Measurements from ENCODE around the gene SBK2.
"Not testable (repeated sequence)": the region's sequence is repeated elsewhere in the genome, so short reads cannot be mapped to it uniquely, and the experiment has no call there.

SBK2 gene, protein sequence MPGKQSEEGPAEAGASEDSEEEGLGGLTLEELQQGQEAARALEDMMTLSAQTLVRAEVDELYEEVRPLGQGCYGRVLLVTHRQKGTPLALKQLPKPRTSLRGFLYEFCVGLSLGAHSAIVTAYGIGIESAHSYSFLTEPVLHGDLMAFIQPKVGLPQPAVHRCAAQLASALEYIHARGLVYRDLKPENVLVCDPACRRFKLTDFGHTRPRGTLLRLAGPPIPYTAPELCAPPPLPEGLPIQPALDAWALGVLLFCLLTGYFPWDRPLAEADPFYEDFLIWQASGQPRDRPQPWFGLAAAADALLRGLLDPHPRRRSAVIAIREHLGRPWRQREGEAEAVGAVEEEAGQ

DNA sequence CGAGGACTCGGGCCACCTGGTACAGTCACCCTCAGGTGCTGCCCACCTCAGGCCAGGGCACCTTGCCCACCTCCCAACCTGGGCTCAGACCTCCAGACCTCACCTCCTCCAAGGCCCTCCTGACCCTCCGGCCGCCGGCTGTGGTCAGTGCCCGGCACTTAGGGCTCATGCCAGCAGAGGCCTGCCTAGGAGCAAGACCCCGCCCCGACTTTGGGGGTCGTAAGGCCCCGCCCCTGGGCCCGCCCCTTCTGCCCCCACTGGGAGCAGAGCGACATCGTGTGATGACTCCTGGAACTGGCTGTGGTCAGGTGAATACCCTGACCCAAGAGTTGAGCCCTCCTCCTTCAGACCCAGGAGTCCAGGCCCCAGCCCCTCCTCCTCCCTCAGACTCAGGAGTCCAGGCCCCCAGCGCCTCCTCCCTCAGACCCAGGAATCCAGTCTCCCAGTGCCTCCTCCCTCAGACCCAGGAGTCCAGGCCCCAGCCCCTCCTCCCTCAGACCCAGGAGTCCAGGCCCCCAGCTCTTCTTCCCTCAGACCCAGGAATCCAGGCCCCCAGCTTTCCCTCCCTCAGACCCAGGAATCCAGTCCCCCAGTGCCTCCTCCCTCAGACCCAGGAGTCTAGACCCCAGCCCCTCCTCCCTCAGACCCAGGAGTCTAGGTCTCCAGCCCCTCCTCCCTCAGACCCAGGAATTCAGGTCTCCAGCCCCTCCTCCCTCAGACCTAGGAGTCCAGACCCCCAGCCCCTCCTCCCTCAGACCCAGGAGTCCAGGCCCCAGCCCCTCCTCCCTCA is at the start of gene SBK2:
SBK2 (minus strand) TSS at position 183 of the 790 bp plus-strand sequence. CDS start 839 bp downstream, outside the sequence.
- Histone ChIP-seq H2AFZ (ENCODE audit: low read length) (no peak within 1 kb of the TSS), H3K79me2 (ENCODE audit: low read length) (no peaks in the 10 kb centered on the region), H3K4me3 (ENCODE audit: low read length) (no peak within 1 kb of the TSS), H3K27me3 (replicated peaks; ENCODE audit: insufficient read depth, low read length) (peaks cover 67% of the 10 kb centered on the region), H3K36me3 (replicated peaks; ENCODE audit: insufficient read depth, low read length) (no peaks in the 10 kb centered on the region), H3F3A (ENCODE audit: insufficient read depth, low read length) (no peaks in the 10 kb centered on the region), H3K9me3 (replicated peaks; ENCODE audit: insufficient read depth, low read length) (no peaks in the 10 kb centered on the region), H3K9me2 (replicated peaks; ENCODE audit: insufficient read depth, low read length) (no peaks in the 10 kb centered on the region), H3K4me2 (ENCODE audit: low read depth, low read length) (no peak within 1 kb of the TSS), H3K27ac (ENCODE audit: low read length) (no peak within 1 kb of the TSS), H4K20me1 (ENCODE audit: insufficient read depth, low read length) (no peaks in the 10 kb centered on the region), H3K4me1 (ENCODE audit: low read length) (no peaks in the 10 kb centered on the region), H3K9ac (ENCODE audit: low read length) (no peak within 1 kb of the TSS)
- no peak for TF ChIP-seq EZH2phosphoT487 (IDR thresholded peaks at IDR 0.05; ENCODE audit: low read length)
- TF ChIP-seq EZH2 (optimal IDR thresholded peaks at IDR 0.05; ENCODE audit: low read depth, low read length) = no peak
- TF ChIP-seq, protein P1, sequence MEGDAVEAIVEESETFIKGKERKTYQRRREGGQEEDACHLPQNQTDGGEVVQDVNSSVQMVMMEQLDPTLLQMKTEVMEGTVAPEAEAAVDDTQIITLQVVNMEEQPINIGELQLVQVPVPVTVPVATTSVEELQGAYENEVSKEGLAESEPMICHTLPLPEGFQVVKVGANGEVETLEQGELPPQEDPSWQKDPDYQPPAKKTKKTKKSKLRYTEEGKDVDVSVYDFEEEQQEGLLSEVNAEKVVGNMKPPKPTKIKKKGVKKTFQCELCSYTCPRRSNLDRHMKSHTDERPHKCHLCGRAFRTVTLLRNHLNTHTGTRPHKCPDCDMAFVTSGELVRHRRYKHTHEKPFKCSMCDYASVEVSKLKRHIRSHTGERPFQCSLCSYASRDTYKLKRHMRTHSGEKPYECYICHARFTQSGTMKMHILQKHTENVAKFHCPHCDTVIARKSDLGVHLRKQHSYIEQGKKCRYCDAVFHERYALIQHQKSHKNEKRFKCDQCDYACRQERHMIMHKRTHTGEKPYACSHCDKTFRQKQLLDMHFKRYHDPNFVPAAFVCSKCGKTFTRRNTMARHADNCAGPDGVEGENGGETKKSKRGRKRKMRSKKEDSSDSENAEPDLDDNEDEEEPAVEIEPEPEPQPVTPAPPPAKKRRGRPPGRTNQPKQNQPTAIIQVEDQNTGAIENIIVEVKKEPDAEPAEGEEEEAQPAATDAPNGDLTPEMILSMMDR (IDR thresholded peaks at IDR 0.05; ENCODE audit: low read length) = no peak
- no peak for DNase-seq

DNA sequence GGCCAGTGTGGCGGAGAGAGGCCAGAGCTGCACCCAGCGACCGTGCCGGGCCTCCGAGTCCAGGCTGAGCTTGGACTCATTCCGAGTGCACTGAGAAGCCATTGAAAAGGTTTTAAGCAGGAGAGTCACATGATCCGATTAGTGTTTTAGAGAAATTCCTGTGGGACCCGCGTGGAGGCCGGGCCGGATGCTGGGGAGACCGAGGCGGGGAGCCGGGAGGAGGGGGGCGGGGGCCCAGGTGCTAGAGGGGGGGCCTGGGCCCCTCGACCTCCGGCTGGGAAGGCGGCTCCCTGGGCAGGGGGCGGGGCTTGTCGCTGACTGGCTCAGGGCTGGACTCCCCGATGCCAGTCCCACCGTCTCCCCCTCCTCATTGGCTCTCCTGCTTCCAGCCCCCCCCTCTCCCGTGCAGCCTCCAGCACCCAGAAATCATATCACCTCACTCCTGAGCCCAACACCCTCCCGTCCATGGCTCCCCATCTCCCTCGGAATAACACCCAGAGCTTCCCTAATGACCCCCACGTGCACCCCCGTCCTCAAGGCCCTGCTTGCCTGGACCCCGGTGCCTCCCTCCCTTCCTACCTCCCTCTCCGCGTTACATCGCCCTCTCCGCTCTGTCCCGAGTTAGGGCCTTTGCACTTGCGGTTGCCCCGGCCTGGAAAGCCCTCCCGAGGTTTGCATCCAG is 48.9 kb upstream of the SBK2 start:
- Histone ChIP-seq H3K79me2 (ENCODE audit: low read length) (no peaks in the 10 kb centered on the region), H3K4me2 (ENCODE audit: low read depth, low read length) (no peak overlapping the region), H3K27ac (ENCODE audit: low read length) (no peak overlapping the region), H3F3A (ENCODE audit: insufficient read depth, low read length) (no peaks in the 10 kb centered on the region), H3K27me3 (replicated peaks; ENCODE audit: insufficient read depth, low read length) (peaks cover 73% of the 10 kb centered on the region), H3K4me1 (ENCODE audit: low read length) (no peaks in the 10 kb centered on the region), H3K4me3 (ENCODE audit: low read length) (no peak overlapping the region), H2AFZ (ENCODE audit: low read length) (no peak overlapping the region), H4K20me1 (ENCODE audit: insufficient read depth, low read length) (no peaks in the 10 kb centered on the region), H3K9me3 (replicated peaks; ENCODE audit: insufficient read depth, low read length) (no peaks in the 10 kb centered on the region), H3K9me2 (replicated peaks; ENCODE audit: insufficient read depth, low read length) (no peaks in the 10 kb centered on the region), H3K36me3 (replicated peaks; ENCODE audit: insufficient read depth, low read length) (no peaks in the 10 kb centered on the region), H3K9ac (ENCODE audit: low read length) (no peak overlapping the region)
- no peak for DNase-seq
- TF ChIP-seq EZH2phosphoT487 (IDR thresholded peaks at IDR 0.05; ENCODE audit: low read length) (no peak), EZH2 (optimal IDR thresholded peaks at IDR 0.05; ENCODE audit: low read depth, low read length) (no peak)
- TF ChIP-seq, protein P1 (IDR thresholded peaks at IDR 0.05; ENCODE audit: low read length) = no peak

DNA sequence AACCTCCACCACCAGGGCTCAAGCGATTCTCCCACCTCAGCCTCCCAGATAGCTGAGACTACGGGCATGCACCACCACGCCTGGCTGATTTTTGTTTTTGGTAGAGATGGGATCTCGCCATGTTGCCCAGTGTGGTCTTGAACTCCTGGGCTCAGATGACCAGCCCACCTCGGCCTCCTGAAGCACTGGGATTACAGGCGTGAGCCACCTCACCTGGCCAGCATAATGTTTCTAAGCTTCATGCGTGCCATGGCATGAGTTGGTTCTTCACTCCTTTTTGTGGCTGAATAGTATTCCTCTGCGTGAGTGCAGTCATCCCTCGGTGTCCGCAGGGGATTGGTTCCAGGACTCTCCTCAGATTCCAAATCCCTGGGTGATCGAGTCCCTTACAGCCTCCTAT is 47.9 kb upstream of the SBK2 start:
- Histone ChIP-seq H3K4me1 (ENCODE audit: low read length) (no peaks in the 10 kb centered on the region), H3F3A (ENCODE audit: insufficient read depth, low read length) (no peaks in the 10 kb centered on the region), H2AFZ (ENCODE audit: low read length) (no peak overlapping the region), H3K27me3 (replicated peaks; ENCODE audit: insufficient read depth, low read length) (peaks cover 69% of the 10 kb centered on the region), H3K9me2 (replicated peaks; ENCODE audit: insufficient read depth, low read length) (no peaks in the 10 kb centered on the region), H3K27ac (ENCODE audit: low read length) (no peak overlapping the region), H4K20me1 (ENCODE audit: insufficient read depth, low read length) (no peaks in the 10 kb centered on the region), H3K9ac (ENCODE audit: low read length) (no peak overlapping the region), H3K9me3 (replicated peaks; ENCODE audit: insufficient read depth, low read length) (no peaks in the 10 kb centered on the region), H3K36me3 (replicated peaks; ENCODE audit: insufficient read depth, low read length) (no peaks in the 10 kb centered on the region), H3K4me3 (ENCODE audit: low read length) (no peak overlapping the region), H3K4me2 (ENCODE audit: low read depth, low read length) (no peak overlapping the region), H3K79me2 (ENCODE audit: low read length) (no peaks in the 10 kb centered on the region)
- no peak for DNase-seq
- TF ChIP-seq EZH2 (optimal IDR thresholded peaks at IDR 0.05; ENCODE audit: low read depth, low read length) (no peak), EZH2phosphoT487 (IDR thresholded peaks at IDR 0.05; ENCODE audit: low read length) (no peak)
- TF ChIP-seq, protein P1 (IDR thresholded peaks at IDR 0.05; ENCODE audit: low read length) = no peak

DNA sequence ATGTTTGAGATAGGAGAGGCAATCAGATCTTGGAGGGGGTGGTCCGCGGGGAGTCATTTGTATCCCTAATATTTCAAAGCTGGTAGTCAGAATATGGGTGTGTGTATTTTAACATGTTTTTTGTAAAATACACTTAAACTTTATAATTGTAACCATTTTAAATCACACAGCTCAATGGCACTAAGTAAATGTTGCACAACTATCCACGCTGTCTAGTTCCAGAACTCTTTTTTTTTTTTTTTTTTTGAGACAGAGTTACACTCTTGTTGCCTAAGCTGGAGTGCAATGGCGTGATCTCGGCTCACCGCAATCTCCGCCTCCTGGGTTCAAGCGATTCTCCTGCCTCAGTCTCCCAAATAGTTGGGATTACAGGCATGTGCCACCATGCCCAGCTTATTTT is 47.0 kb upstream of the SBK2 start:
- H3K4me1 ChIP-seq (ENCODE audit: low read length) = not testable (repeated sequence)

DNA sequence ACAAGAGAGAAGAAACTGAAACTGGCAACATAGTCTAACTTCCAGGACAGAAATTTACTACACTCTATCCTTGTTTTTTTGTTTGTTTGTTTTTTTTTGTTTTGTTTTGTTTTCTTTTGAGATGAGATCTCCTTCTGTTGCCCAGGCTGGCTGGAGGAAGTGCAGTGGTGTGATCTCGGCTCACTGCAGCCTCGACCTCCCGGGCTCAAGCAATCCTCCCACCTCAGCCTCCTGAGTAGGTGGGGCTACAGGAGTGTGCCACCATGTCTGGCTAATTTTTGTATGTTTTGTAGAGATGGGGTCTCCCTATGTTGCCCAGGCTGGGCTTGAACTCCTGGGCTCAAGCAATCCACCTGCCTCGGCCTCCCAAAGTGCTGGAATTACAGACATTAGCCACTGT is 45.4 kb upstream of the SBK2 start:
- H3K27ac ChIP-seq (ENCODE audit: low read length); H3K4me2 ChIP-seq (ENCODE audit: low read depth, low read length); H3K9me3 ChIP-seq (replicated peaks; ENCODE audit: insufficient read depth, low read length); DNase-seq; H3F3A ChIP-seq (ENCODE audit: insufficient read depth, low read length); H3K4me3 ChIP-seq (ENCODE audit: low read length); H3K36me3 ChIP-seq (replicated peaks; ENCODE audit: insufficient read depth, low read length); H3K9me2 ChIP-seq (replicated peaks; ENCODE audit: insufficient read depth, low read length); H3K4me1 ChIP-seq (ENCODE audit: low read length); H4K20me1 ChIP-seq (ENCODE audit: insufficient read depth, low read length); H3K79me2 ChIP-seq (ENCODE audit: low read length); H3K9ac ChIP-seq (ENCODE audit: low read length); H2AFZ ChIP-seq (ENCODE audit: low read length): not testable (repeated sequence)
- peaks cover 63% of the 10 kb centered on the region for H3K27me3 ChIP-seq (replicated peaks; ENCODE audit: insufficient read depth, low read length)

More for the DNA sequence above, 47.0 kb upstream of the SBK2 start:
- DNase-seq; H3F3A ChIP-seq (ENCODE audit: insufficient read depth, low read length); H3K79me2 ChIP-seq (ENCODE audit: low read length); H3K9me3 ChIP-seq (replicated peaks; ENCODE audit: insufficient read depth, low read length); H2AFZ ChIP-seq (ENCODE audit: low read length); H3K36me3 ChIP-seq (replicated peaks; ENCODE audit: insufficient read depth, low read length); H3K4me2 ChIP-seq (ENCODE audit: low read depth, low read length); H4K20me1 ChIP-seq (ENCODE audit: insufficient read depth, low read length); H3K4me3 ChIP-seq (ENCODE audit: low read length); H3K27ac ChIP-seq (ENCODE audit: low read length); H3K9me2 ChIP-seq (replicated peaks; ENCODE audit: insufficient read depth, low read length); H3K9ac ChIP-seq (ENCODE audit: low read length): not testable (repeated sequence)
- peaks cover 63% of the 10 kb centered on the region for H3K27me3 ChIP-seq (replicated peaks; ENCODE audit: insufficient read depth, low read length)

All from MM.1S (cell line).